Esophagus squamous epithelium (tissue), 5 donors: ENCODE results near the gene ZC3H7B. TPM values are rescaled to one million over a fixed set of nuclear protein-coding genes. Genes with fewer than 3 reads are reported as not detected.

Experiments
- DNase-seq: peaks from one replicate; lab custom pipeline; 2025; lab: John Stamatoyannopoulos, UW
- H3K27ac ChIP-seq, 4 donors: fragments of 200-600 bp; sonication (generic); one replicate each; pipeline ENCODE4 v1.5.1; 2016 to 2019; ENCODE audit warnings: mild to moderate bottlenecking in 1 of 4
- H3K27me3 ChIP-seq, 4 donors: fragments of 200-600 bp; sonication (generic); 1 replicate in 3 of 4; 2 replicates in 1 of 4; pipeline versions ENCODE4 v1.5.1 to v1.6.0; 2017 to 2021; ENCODE audit warnings: antibody characterized with exemption in 1 of 4
- H3K36me3 ChIP-seq, 3 donors: fragments of 200-600 bp; sonication (generic); one replicate each; pipeline ENCODE4 v1.5.1; 2016 to 2019
- H3K4me1 ChIP-seq, 3 donors: fragments of 200-600 bp; sonication (generic); one replicate each; pipeline ENCODE4 v1.5.1; 2017 to 2019
- H3K4me3 ChIP-seq, 4 donors: fragments of 200-600 bp; sonication (generic); 1 replicate in 3 of 4; 2 replicates in 1 of 4; pipeline ENCODE4 v1.5.1; 2016 to 2019; ENCODE audit warnings: mild to moderate bottlenecking in 2 of 4, moderate library complexity in 1 of 4
- H3K9me3 ChIP-seq, 3 donors: fragments of 200-600 bp; sonication (generic); one replicate each; pipeline ENCODE4 v1.5.1; 2016 to 2019
- POLR2A ChIP-seq, 4 donors: fragments of 450-650 bp; IDR thresholded peaks; one replicate each; pipeline ENCODE4 v1.6.1; 2017; ENCODE audit warnings: antibody characterized with exemption in 4 of 4, mild to moderate bottlenecking in 4 of 4, moderate library complexity in 3 of 4
- WGBS, 2 donors: methylation state at CpG; one replicate each; pipeline ENCODE4 v1.1.5; 2018; 5-methylcytosine and 5-hydroxymethylcytosine counted together
- intact Hi-C: fragments of 100-400 bp; cut with DNase I; formaldehyde crosslinking; loops from one replicate; pipeline ENCODE4 v1.15.0; 2022
- total RNA-seq, 4 donors: library from RNA; depleted of rRNA; stranded (reverse); fragments of >200 nt; gene quantifications; one replicate each; pipeline ENCODE4 v1.1.0, GENCODE V29; 2016
- TF ChIP-seq, protein P1 (sequence below), 6 experiments: fragments of 450-650 bp in 4 of 6; fragments of 200-600 bp in 2 of 6; sonication (generic) in 2 of 6; IDR thresholded peaks; one replicate each; pipeline ENCODE4 v1.5.1; 2016 to 2019; ENCODE audit warnings: antibody characterized with exemption in 6 of 6, mild to moderate bottlenecking in 4 of 6, moderate library complexity in 4 of 6
- donor health status: DM: yes; HTN: yes; CAD: no.

ZC3H7B gene
- total RNA-seq, 4 donors from 2014 or later = 18.7 to 36.8 (median 20.9) TPM

DNA sequence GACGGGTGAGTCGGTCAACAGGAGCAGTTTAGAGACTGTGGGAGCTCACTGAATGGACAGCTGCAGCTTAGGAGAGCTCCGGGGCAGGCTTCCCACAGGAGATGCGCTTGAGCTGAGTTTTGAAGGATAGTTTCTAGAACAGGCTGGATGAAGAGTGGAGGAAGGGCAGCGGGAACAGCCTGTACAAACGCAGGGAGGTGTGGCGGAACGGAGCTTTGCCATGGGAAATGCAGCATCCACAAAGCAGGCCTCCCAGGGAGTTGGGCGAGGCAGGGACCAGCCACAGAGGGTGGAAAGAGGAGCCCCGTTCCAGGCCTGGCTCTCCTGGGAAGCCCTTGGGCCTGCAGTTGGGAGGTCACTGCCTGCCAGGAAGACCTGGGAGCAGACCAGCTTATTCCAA, 53.7 kb downstream of the ZC3H7B start:
- Histone ChIP-seq H3K4me1 (no peaks in the 10 kb centered on the region), H3K27me3 (no peaks in the 10 kb centered on the region), H3K27ac (no peak overlapping the region), H3K36me3 (peaks cover 19 to 93% (median 24%) of the 10 kb centered on the region in 3 donors), H3K4me3 (no peak overlapping the region), H3K9me3 (no peaks in the 10 kb centered on the region)
- DNase-seq = no peak
- intact Hi-C loops = no loop called here
- TF ChIP-seq, protein P1, sequence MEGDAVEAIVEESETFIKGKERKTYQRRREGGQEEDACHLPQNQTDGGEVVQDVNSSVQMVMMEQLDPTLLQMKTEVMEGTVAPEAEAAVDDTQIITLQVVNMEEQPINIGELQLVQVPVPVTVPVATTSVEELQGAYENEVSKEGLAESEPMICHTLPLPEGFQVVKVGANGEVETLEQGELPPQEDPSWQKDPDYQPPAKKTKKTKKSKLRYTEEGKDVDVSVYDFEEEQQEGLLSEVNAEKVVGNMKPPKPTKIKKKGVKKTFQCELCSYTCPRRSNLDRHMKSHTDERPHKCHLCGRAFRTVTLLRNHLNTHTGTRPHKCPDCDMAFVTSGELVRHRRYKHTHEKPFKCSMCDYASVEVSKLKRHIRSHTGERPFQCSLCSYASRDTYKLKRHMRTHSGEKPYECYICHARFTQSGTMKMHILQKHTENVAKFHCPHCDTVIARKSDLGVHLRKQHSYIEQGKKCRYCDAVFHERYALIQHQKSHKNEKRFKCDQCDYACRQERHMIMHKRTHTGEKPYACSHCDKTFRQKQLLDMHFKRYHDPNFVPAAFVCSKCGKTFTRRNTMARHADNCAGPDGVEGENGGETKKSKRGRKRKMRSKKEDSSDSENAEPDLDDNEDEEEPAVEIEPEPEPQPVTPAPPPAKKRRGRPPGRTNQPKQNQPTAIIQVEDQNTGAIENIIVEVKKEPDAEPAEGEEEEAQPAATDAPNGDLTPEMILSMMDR (IDR thresholded peaks at IDR 0.05) = no peak
- TF ChIP-seq POLR2A (IDR thresholded peaks at IDR 0.05) = no peak
- 63 to 69% methylated on average over 3 to 8 of the region's 10 CpGs for WGBS, 2 donors

DNA sequence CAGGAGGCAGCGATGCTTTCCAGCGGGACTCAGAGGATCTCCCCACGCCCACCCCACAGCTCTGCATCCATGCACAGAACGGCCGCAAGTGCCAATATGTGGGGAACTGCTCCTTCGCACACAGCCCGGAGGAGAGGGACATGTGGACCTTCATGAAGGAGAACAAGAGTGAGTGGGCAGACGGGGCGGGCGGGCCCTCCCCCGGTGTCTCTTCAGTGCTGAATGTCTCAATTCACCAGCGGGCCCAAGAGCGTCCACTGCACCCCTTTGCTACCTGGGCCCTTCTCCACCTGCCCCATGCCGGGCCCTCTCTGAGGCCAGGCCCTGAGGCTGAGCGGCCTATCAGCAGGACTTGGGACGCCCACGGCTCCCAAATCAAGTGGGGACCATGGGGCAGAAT, 54.6 kb downstream of the ZC3H7B start:
- no peak overlapping the region for H3K27ac ChIP-seq
- no peak for DNase-seq
- peaks cover 19 to 84% (median 24%) of the 10 kb centered on the region in 3 donors for H3K36me3 ChIP-seq
- peaks cover 0 to 5% (median 0%) of the 10 kb centered on the region in 3 donors for H3K4me1 ChIP-seq
- no peak overlapping the region for H3K4me3 ChIP-seq
- intact Hi-C loops = no loop called here
- 83 to 91% methylated on average over 1 to 7 of the region's 17 CpGs for WGBS, 2 donors
- no peaks in the 10 kb centered on the region for H3K27me3 ChIP-seq
- TF ChIP-seq, protein P1 (IDR thresholded peaks at IDR 0.05) = no peak
- TF ChIP-seq POLR2A (IDR thresholded peaks at IDR 0.05) = no peak
- H3K9me3 ChIP-seq = no peaks in the 10 kb centered on the region

DNA sequence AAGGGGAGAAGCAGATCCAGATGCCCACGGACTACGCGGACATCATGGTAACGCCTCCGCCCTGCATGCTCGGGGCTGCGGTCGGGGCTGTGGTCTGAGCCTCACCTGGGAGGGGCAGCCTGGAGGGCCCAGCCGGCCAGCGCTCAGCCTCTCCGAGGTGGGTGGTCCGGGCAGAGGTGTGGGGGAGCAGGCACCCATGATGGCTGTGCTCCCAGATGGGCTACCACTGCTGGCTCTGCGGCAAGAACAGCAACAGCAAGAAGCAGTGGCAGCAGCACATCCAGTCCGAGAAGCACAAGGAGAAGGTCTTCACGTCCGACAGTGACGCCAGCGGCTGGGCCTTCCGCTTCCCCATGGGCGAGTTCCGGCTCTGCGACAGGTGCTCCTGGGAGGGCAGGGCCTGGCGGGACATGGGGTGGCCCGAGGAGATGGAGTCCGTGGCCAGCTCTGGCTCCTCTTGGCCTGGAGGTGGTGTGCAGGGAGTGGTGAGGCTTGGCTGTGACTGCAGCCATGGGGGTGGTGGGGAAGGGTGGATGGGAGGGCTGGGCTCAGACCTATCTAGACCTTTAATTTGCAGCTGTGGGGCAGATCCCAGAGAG, 55.2 kb downstream of the ZC3H7B start:
- Histone ChIP-seq H3K9me3 (no peaks in the 10 kb centered on the region), H3K4me3 (no peak overlapping the region), H3K36me3 (peaks cover 19 to 77% (median 24%) of the 10 kb centered on the region in 3 donors), H3K27me3 (no peaks in the 10 kb centered on the region), H3K4me1 (peaks cover 0 to 5% (median 0%) of the 10 kb centered on the region in 3 donors), H3K27ac (no peak overlapping the region)
- 33 to 95% methylated on average over 1 to 12 of the region's 25 CpGs for WGBS, 2 donors
- intact Hi-C loops = no loop called here
- TF ChIP-seq, protein P1 (IDR thresholded peaks at IDR 0.05) = no peak
- TF ChIP-seq POLR2A (IDR thresholded peaks at IDR 0.05) = no peak
- no peak for DNase-seq

DNA sequence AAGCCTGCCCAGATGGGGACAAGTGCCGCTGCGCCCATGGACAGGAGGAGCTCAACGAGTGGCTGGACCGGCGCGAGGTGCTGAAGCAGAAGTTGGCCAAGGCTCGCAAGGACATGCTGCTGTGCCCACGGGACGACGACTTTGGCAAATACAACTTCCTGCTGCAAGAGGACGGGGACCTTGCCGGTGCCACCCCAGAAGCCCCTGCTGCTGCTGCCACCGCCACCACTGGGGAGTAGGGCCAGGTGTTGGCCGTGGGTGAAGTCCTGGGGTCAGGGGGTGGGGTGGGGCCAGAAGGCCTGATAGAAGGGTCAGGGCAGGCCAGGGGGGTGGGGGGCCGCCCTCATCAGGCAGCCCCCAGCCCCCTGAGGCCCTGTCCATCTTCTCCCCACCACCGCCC, 55.9 kb downstream of the ZC3H7B start:
- H3K4me3 ChIP-seq = no peak overlapping the region
- no peak overlapping the region for H3K27ac ChIP-seq
- H3K36me3 ChIP-seq = peaks cover 19 to 71% (median 24%) of the 10 kb centered on the region in 3 donors
- TF ChIP-seq, protein P1 (IDR thresholded peaks at IDR 0.05) = no peak
- TF ChIP-seq POLR2A (IDR thresholded peaks at IDR 0.05) = no peak
- DNase-seq = no peak
- WGBS, 2 donors = 85 to 86% methylated on average over 12 to 14 of the region's 16 CpGs
- intact Hi-C loops = no loop called here
- H3K4me1 ChIP-seq = peaks cover 0 to 5% (median 0%) of the 10 kb centered on the region in 3 donors
- no peaks in the 10 kb centered on the region for H3K9me3 ChIP-seq
- no peaks in the 10 kb centered on the region for H3K27me3 ChIP-seq

DNA sequence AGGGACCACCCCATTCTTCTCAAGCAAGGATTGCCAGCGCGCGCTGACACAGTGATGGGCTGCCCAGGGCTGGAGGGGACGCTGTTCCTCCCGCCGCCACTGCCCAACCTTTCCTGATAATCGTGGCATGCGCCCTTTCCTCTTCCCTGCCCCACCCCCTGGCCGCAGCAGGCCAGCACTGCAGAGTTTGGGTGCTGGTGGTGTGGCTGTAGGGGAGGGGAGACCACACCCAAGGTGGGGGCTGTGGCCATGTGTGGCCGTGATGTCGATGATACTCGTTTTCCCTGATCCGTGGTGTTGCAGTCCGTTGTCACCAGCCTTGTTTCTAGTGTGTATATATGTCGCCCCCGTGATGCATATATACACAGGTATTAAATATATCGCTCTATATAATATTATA, 57.6 kb downstream of the ZC3H7B start:
- peaks cover 19 to 53% (median 24%) of the 10 kb centered on the region in 3 donors for H3K36me3 ChIP-seq
- no peaks in the 10 kb centered on the region for H3K27me3 ChIP-seq
- WGBS, 2 donors = 72 to 82% methylated on average over 12 to 13 of the region's 17 CpGs
- intact Hi-C loops = no loop called here
- no peaks in the 10 kb centered on the region for H3K9me3 ChIP-seq
- no peak for DNase-seq
- no peak overlapping the region for H3K4me3 ChIP-seq
- no peak overlapping the region for H3K27ac ChIP-seq
- peaks cover 0 to 5% (median 0%) of the 10 kb centered on the region in 3 donors for H3K4me1 ChIP-seq
- no peak for TF ChIP-seq POLR2A (IDR thresholded peaks at IDR 0.05)
- TF ChIP-seq, protein P1 (IDR thresholded peaks at IDR 0.05) = no peak
